Measurements from ENCODE around the gene RTF2.
A peak's percentile ranks its signal among the peaks of the same experiment; 100 is the strongest.

The RTF2 gene

GRCh38 chr20:56439771-56440291, 28.6 kb upstream of the RTF2 start:
- H3K27ac ChIP-seq (ENCODE audit: low read length) = peak overlapping the region; percentile 47
- H3K4me1 ChIP-seq (ENCODE audit: control insufficient read depth in 1 of 2, insufficient read depth in 2 of 2, low read length in 2 of 2) = peaks cover 0 to 11% of the 10 kb centered on the region in 2 donors
- H3K27me3 ChIP-seq (ENCODE audit: low read depth, low read length) = peaks cover 4% of the 10 kb centered on the region
- H3K36me3 ChIP-seq (ENCODE audit: control insufficient read depth in 1 of 2, insufficient read depth in 2 of 2, low read length in 2 of 2) = no peaks in the 10 kb centered on the region
- no peaks in the 10 kb centered on the region for H3K9me3 ChIP-seq (ENCODE audit: control insufficient read depth in 1 of 2, low read length in 2 of 2)
- H3K4me3 ChIP-seq (ENCODE audit: low read depth in 1 of 2, low read length in 2 of 2) = no peak overlapping the region

GRCh38 chr20:56440346-56441007, 27.9 kb upstream of the RTF2 start:
- H3K4me1 ChIP-seq (ENCODE audit: control insufficient read depth in 1 of 2, insufficient read depth in 2 of 2, low read length in 2 of 2) = peaks cover 0 to 11% of the 10 kb centered on the region in 2 donors
- no peaks in the 10 kb centered on the region for H3K9me3 ChIP-seq (ENCODE audit: control insufficient read depth in 1 of 2, low read length in 2 of 2)
- no peak overlapping the region for H3K4me3 ChIP-seq (ENCODE audit: low read depth in 1 of 2, low read length in 2 of 2)
- H3K36me3 ChIP-seq (ENCODE audit: control insufficient read depth in 1 of 2, insufficient read depth in 2 of 2, low read length in 2 of 2) = no peaks in the 10 kb centered on the region
- H3K27ac ChIP-seq (ENCODE audit: low read length) = peak overlapping the region; percentile 47
- H3K27me3 ChIP-seq (ENCODE audit: low read depth, low read length) = peaks cover 4% of the 10 kb centered on the region

DNA sequence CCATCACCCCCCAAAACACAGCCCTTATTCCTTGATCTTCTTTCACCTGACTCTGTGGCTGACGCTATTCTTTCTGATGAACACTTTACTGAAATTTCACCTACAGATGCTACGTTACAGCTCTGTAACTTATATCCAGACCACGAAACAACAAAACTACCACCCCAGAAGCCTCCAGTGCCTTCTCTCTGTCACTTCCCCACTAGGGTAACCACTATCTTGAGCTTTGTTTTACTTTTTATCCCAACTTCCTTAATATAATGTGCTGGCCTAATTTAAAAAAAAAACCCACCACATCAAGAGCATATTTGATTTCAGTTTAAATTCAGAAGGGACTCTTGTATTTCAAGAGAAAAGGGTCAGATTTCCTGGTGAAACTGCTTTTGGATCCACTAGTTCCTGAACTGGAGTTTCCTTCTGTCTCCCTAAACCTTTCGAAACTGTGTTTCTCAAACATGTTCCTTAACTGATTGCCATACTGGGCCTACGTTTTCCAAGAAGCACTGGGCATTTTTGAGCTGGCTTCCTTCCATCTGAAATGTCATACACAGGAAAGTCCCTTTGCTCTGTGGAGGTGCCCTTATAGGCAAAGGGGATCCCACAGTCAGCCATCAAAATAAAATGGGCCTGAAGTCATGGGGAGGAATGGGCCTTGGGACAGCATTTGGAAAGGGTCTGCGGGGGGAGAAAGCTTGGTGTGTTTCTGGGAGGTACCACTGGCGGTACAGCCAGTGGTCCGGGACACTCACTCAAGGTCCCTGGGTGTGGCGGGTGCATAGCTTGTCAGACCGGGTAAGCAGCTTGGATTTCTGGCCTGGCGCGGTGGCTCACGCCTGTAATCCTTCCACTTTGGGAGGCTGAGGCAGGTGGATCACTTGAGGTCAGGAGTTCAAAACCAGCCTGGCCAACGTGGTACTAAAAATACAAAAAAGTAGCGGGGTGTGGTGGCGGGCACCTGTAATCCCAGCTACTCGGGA, 25.8 kb upstream of the RTF2 start:
- no peaks in the 10 kb centered on the region for H3K9me3 ChIP-seq (ENCODE audit: control insufficient read depth in 1 of 2, low read length in 2 of 2)
- H3K27ac ChIP-seq (ENCODE audit: low read length) = no peak overlapping the region
- H3K36me3 ChIP-seq (ENCODE audit: control insufficient read depth in 1 of 2, insufficient read depth in 2 of 2, low read length in 2 of 2) = no peaks in the 10 kb centered on the region
- H3K27me3 ChIP-seq (ENCODE audit: low read depth, low read length) = peaks cover 4% of the 10 kb centered on the region
- no peak overlapping the region for H3K4me3 ChIP-seq (ENCODE audit: low read depth in 1 of 2, low read length in 2 of 2)
- peaks cover 0 to 11% of the 10 kb centered on the region in 2 donors for H3K4me1 ChIP-seq (ENCODE audit: control insufficient read depth in 1 of 2, insufficient read depth in 2 of 2, low read length in 2 of 2)

DNA sequence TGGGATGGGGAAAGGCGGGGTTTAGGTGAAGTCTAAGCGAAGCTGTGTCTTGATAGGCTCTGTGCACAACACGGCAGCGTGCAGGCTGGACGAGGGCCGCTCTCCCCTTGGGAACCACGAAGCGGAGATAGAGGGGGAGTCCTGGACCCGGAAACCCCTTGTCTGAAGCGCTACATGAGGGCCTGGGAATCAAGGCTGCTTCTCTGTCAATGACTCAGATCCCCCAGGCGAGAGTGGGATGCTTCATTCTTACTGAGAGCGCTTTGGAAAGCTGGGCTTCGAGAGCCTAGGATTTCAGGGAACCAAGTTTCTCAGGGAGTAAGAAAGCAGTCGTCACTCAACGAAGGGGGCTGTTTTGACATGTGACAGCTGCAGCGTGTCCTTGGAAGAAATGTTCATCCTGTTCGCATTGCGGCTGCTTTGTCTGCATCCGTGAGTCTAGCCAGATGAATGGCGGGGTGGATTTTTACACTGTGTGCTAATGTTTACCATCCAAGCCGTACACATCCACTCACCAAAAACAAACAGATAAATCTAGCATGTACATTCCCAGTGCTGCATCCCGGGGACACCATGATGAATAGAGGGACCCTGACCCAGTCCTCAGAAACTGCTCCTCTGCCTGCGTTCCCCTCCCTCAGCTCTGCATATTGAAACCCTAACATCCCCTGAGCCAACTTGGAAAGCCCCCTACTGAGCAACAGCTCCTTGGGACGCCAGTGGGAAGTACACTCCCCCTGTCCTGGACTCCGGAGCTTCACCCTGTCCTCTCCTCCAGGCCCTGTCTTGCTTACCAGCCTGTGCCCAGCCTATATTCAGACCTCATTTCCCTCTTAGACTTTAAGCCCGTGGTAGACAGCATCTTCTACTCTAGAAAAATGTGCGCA, 24.5 kb upstream of the RTF2 start:
- Histone ChIP-seq H3K4me3 (ENCODE audit: low read depth in 1 of 2, low read length in 2 of 2) (no peak overlapping the region), H3K4me1 (ENCODE audit: control insufficient read depth in 1 of 2, insufficient read depth in 2 of 2, low read length in 2 of 2) (peaks cover 0 to 11% of the 10 kb centered on the region in 2 donors), H3K36me3 (ENCODE audit: control insufficient read depth in 1 of 2, insufficient read depth in 2 of 2, low read length in 2 of 2) (no peaks in the 10 kb centered on the region), H3K27me3 (ENCODE audit: low read depth, low read length) (peaks cover 4% of the 10 kb centered on the region), H3K27ac (ENCODE audit: low read length) (no peak overlapping the region), H3K9me3 (ENCODE audit: control insufficient read depth in 1 of 2, low read length in 2 of 2) (no peaks in the 10 kb centered on the region)

GRCh38 chr20:56445130-56445529, 23.3 kb upstream of the RTF2 start:
- no peaks in the 10 kb centered on the region for H3K36me3 ChIP-seq (ENCODE audit: control insufficient read depth in 1 of 2, insufficient read depth in 2 of 2, low read length in 2 of 2)
- peaks cover 4% of the 10 kb centered on the region for H3K27me3 ChIP-seq (ENCODE audit: low read depth, low read length)
- H3K4me3 ChIP-seq (ENCODE audit: low read depth in 1 of 2, low read length in 2 of 2) = no peak overlapping the region
- H3K27ac ChIP-seq (ENCODE audit: low read length) = no peak overlapping the region
- H3K4me1 ChIP-seq (ENCODE audit: control insufficient read depth in 1 of 2, insufficient read depth in 2 of 2, low read length in 2 of 2) = peaks cover 0 to 4% of the 10 kb centered on the region in 2 donors
- no peaks in the 10 kb centered on the region for H3K9me3 ChIP-seq (ENCODE audit: control insufficient read depth in 1 of 2, low read length in 2 of 2)

- H3K27me3 ChIP-seq (ENCODE audit: low read depth, low read length) = peaks cover 4% of the 10 kb centered on the region
- no peak overlapping the region for H3K27ac ChIP-seq (ENCODE audit: low read length)
- H3K4me3 ChIP-seq (ENCODE audit: low read depth in 1 of 2, low read length in 2 of 2) = no peak overlapping the region
- H3K9me3 ChIP-seq (ENCODE audit: control insufficient read depth in 1 of 2, low read length in 2 of 2) = no peaks in the 10 kb centered on the region
- no peaks in the 10 kb centered on the region for H3K36me3 ChIP-seq (ENCODE audit: control insufficient read depth in 1 of 2, insufficient read depth in 2 of 2, low read length in 2 of 2)
- peaks cover 0 to under 1% of the 10 kb centered on the region in 2 donors for H3K4me1 ChIP-seq (ENCODE audit: control insufficient read depth in 1 of 2, insufficient read depth in 2 of 2, low read length in 2 of 2)
These were observed 22.9 kb upstream of the RTF2 start for GRCh38 chr20:56445540-56445939.

DNA sequence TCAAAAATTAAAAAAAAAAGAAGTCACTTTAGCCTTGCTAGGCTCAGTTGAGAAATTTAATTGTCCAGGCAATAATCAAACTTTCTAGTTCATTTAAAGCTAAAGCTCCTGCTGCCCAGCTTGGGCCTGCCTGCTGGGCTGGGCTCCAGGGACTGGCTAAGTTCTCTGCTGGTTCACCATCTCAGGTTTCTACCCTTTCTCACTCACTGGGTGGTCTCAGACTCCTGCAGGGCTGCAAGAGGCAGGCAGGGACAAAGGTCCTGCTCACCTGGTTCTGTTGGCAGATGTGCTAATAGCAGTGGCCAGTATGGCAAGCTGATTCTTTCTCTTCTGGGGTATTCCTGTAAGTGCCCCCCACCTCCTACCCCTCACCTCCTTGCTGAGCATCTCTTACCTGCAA, 21.2 kb upstream of the RTF2 start:
- Histone ChIP-seq H3K27me3 (ENCODE audit: low read depth, low read length) (no peaks in the 10 kb centered on the region), H3K27ac (ENCODE audit: low read length) (no peak overlapping the region), H3K9me3 (ENCODE audit: control insufficient read depth in 1 of 2, low read length in 2 of 2) (no peaks in the 10 kb centered on the region), H3K36me3 (ENCODE audit: control insufficient read depth in 1 of 2, insufficient read depth in 2 of 2, low read length in 2 of 2) (no peaks in the 10 kb centered on the region), H3K4me3 (ENCODE audit: low read depth in 1 of 2, low read length in 2 of 2) (no peak overlapping the region), H3K4me1 (ENCODE audit: control insufficient read depth in 1 of 2, insufficient read depth in 2 of 2, low read length in 2 of 2) (no peaks in the 10 kb centered on the region)

DNA sequence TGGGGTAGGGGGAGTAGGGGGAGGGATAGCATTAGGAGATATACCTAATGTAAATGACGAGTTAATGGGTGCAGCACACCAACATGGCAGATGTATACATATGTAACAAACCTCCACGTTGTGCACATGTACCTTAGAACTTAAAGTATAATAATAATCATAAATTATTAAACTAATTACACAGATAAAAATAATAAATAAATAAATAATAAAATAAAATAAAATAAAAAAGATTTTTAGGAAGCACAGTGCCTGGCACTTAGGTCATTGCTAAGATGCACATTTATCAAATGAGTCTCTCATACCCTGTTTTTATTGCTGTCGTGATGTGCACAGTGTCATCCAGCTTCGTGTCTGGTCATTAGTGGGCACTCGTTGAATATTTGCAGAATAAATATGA, 19.0 kb upstream of the RTF2 start:
- H3K36me3 ChIP-seq (ENCODE audit: control insufficient read depth in 1 of 2, insufficient read depth in 2 of 2, low read length in 2 of 2) = no peaks in the 10 kb centered on the region
- no peak overlapping the region for H3K27ac ChIP-seq (ENCODE audit: low read length)
- H3K27me3 ChIP-seq (ENCODE audit: low read depth, low read length) = no peaks in the 10 kb centered on the region
- no peaks in the 10 kb centered on the region for H3K9me3 ChIP-seq (ENCODE audit: control insufficient read depth in 1 of 2, low read length in 2 of 2)
- no peaks in the 10 kb centered on the region for H3K4me1 ChIP-seq (ENCODE audit: control insufficient read depth in 1 of 2, insufficient read depth in 2 of 2, low read length in 2 of 2)
- H3K4me3 ChIP-seq (ENCODE audit: low read depth in 1 of 2, low read length in 2 of 2) = no peak overlapping the region

DNA sequence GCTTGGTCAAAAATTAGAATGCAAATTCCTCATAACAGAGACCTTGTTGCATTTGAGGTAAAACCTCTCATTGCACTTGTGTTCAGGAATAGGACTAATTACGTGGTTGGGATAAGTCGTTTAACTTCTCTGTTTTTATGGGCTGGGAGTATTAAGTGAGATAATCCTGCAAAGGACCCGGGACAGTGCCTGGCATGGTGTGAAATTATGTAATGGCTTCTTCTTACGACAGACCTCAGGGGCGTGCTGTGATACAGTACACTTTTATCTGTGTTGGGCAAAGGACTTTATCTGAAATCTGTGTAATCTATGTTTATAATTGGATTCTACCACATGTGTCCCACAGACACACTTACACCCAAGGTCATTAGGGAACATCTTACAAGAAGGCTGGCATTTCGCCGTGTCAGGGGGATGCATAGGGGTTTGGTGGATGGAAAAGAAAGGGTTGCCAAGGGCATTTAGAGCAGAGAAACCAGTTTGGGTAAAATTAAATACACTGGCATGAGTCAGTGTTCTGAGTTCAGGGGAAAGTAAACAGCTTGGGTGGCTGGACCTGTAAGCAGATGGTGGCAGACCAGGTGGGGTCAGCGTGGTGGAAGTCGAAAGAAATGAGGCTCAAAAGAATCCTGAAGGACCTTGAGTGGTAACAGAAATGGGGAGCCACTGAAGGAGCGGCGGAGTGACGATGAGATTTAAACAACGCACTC, 17.2 kb upstream of the RTF2 start:
- H3K4me3 ChIP-seq (ENCODE audit: low read depth in 1 of 2, low read length in 2 of 2) = no peak overlapping the region
- H3K36me3 ChIP-seq (ENCODE audit: control insufficient read depth in 1 of 2, insufficient read depth in 2 of 2, low read length in 2 of 2) = no peaks in the 10 kb centered on the region
- H3K4me1 ChIP-seq (ENCODE audit: control insufficient read depth in 1 of 2, insufficient read depth in 2 of 2, low read length in 2 of 2) = no peaks in the 10 kb centered on the region
- no peak overlapping the region for H3K27ac ChIP-seq (ENCODE audit: low read length)
- no peaks in the 10 kb centered on the region for H3K9me3 ChIP-seq (ENCODE audit: control insufficient read depth in 1 of 2, low read length in 2 of 2)
- no peaks in the 10 kb centered on the region for H3K27me3 ChIP-seq (ENCODE audit: low read depth, low read length)

DNA sequence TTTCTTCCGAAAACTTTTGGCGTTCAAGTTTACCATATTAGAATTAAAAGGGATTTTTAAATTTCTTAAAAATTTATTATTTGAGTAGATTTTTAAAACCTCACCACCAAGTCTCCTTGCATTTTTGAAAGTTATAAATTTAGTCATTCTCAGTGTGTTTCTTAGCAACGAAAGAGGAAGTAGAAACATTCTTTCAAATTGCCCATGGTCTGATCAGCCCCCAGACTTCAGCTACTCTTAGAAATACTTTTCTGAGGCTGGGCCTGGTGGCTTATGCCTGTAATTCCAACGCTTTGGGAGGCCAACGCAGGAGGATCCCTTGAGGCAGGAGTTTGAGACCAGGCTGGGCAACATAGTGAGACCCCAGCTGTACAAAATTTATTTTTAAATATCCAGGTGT, 15.1 kb upstream of the RTF2 start:
- no peak overlapping the region for H3K27ac ChIP-seq (ENCODE audit: low read length)

More for the DNA sequence above, 15.1 kb upstream of the RTF2 start:
- Histone ChIP-seq H3K4me3 (ENCODE audit: low read depth in 1 of 2, low read length in 2 of 2) (no peak overlapping the region), H3K4me1 (ENCODE audit: control insufficient read depth in 1 of 2, insufficient read depth in 2 of 2, low read length in 2 of 2) (no peaks in the 10 kb centered on the region), H3K27me3 (ENCODE audit: low read depth, low read length) (no peaks in the 10 kb centered on the region), H3K9me3 (ENCODE audit: control insufficient read depth in 1 of 2, low read length in 2 of 2) (no peaks in the 10 kb centered on the region), H3K36me3 (ENCODE audit: control insufficient read depth in 1 of 2, insufficient read depth in 2 of 2, low read length in 2 of 2) (no peaks in the 10 kb centered on the region)
